Right ventricle myocardium inferior (tissue), 1 donor: Measurements from ENCODE around the gene PELI1. TPM values are rescaled to one million over a fixed set of nuclear protein-coding genes. Genes with fewer than 3 reads are reported as not detected.

Experiments used
- ATAC-seq: fragments of 200-7000 bp; cut with Tn5 transposase; one replicate; pipeline ENCODE4 v1.9.1; 2020; ENCODE audit warnings: mild to moderate bottlenecking, moderate library complexity
- DNase-seq: peaks from one replicate; pipeline ENCODE4 v3.0.0; 2021; ENCODE audit errors: missing footprints
- intact Hi-C: fragments of 100-400 bp; cut with DNase I; formaldehyde crosslinking; loops from one replicate; pipeline ENCODE4 v1.11.0; 2022
- long read RNA-seq: library from polyadenylated mRNA; unstranded; transcript quantifications from one replicate; pipeline ENCODE4 v2.0.0, GENCODE V29; 2021
- total RNA-seq: library from RNA; stranded (reverse); fragmentation: NEBNext Ultra II Directional; extraction: Animal tissue kit (Norgen Biotek cat#: 25700); gene quantifications from one replicate; pipeline ENCODE4 v1.2.1, GENCODE V29; 2021
- donor health status: DM: no; HTN: yes; CAD: no; lungs with severe emphysema.

PELI1 gene, protein sequence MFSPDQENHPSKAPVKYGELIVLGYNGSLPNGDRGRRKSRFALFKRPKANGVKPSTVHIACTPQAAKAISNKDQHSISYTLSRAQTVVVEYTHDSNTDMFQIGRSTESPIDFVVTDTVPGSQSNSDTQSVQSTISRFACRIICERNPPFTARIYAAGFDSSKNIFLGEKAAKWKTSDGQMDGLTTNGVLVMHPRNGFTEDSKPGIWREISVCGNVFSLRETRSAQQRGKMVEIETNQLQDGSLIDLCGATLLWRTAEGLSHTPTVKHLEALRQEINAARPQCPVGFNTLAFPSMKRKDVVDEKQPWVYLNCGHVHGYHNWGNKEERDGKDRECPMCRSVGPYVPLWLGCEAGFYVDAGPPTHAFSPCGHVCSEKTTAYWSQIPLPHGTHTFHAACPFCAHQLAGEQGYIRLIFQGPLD
- total RNA-seq, result 6.3 TPM
- long read RNA-seq, transcript PELI1-201 (7 exons, 3,750 nt), result major isoform, 5 of 6 reads
- long read RNA-seq, partial matches to known transcripts, result 0 of 6 reads
- long read RNA-seq, other reads (novel, unspliced or antisense), result 1 of 6 reads

DNA sequence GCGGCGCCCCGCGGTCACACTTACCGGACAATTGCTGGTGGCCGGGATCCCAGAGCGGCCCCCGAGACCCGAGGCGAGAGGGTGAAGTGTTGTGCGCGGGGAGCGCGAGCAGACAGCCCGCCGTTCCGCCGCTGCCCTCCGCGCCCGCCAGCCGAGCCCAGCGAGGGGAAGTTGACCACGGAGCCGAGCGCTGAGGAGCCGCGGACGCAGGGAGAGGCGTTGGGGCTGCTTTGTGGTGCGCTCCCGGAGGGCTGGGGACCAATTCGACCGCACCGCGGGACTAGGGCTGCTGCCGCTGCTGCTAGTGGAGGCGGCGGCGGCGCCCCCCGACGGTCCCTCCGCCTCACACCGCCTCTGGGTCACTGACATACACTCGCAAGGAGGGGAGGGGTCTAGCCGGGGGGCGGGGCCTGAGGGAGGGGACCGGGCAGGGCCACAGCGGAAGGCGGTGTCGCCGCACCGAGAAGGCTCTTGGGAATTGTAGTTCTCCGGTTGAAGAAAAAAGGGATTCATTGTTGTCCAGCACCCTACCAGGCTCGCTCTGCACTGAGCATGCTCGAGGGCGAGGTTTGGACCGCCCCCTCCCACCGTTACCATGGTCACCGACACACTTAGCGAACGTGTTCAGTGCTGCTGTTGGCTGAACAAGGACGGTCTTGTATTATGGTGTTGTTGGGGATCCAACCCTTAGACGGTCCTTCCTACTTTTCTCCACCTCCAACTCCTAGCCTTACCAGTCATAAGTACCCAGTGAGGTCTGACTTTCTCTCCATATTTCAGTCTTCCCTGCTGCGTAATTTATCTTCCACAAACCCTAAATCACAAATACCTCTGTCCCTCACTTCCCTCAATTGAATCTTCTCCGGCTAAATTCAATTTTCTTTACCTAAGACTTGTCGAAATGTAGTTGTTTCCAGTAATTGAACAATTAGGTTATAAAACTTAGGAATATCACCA lies at the start of gene PELI1:
Gene PELI1 (minus strand): TSS at position 364 of the 957 bp plus-strand sequence. CDS start 36,110 bp downstream, outside the sequence.
- DNase-seq, result peak; percentile 96
- peak; percentile 99 for ATAC-seq
- intact Hi-C loops, result loop anchor here (5.0 kb wide), 3 partner anchors 78 to 128 kb away; no protein-coding TSS in a partner anchor

DNA sequence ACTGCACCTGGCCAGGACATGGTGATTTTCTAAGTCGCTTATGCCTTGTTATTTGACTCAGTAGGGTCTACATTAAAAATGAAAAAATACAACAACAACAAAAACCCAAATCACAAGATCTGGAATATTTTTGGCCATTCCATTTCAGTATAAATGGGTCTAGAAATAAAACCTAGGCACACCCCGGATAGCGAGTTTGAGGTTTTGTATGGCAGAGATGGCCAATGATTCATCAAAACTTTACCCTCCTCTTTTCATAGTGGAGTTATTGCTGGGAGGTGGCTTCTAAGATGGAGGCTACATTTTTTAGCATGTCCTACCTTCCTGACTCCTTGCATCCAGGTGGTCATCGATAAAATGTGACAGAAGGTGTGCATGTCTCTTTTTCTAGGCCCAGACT lies 49.3 kb upstream of the PELI1 start:
- ATAC-seq (no peak), DNase-seq (no peak)
- intact Hi-C loops, result no loop called here

DNA sequence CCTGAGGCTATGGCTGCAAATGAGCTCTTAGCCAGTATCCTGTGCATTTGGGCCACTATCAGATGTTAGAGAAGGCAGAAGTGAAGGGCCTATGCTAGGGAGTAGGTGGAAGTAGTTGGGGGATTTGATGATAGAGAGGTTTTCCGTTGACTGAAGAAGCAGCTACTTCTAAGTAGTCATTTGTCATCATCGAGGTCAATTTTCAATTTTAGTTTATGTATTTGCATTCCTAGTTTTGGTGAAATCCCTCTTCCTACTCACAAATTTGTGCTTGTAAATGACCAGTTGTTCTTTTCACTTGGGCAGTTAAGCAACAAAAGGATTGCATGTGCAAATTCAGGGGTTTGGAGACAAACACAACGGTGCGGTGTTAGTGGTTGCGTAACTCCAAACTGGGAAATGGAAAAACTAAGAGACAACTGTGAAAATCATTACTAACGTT lies 48.5 kb upstream of the PELI1 start:
- ATAC-seq (no peak), DNase-seq (no peak)

GRCh38 chr2:64192125-64192479 lies 47.9 kb upstream of the PELI1 start:
- DNase-seq (no peak), ATAC-seq (peak; percentile 58)
- intact Hi-C loops, result no loop called here

More for the DNA sequence above, 48.5 kb upstream of the PELI1 start:
- intact Hi-C loops, result no loop called here

DNA sequence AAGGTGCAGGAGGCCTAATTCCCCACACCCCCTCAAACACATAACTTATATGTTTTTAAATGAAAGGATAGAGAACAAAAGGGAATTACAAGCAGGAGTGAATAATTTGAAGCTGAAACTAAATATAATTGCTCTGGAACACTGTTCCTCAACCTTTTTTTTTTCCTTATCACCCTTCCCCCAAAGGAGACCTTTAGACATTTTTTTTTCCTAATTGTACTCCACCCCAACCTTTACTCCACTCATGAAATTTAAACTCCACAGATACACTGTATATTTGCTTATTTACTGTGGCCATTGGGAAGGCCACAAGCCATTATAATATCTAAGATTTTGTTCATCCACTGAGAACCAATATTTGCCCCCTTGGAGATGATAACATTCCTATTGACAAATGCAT lies 45.4 kb upstream of the PELI1 start:
- intact Hi-C loops, result no loop called here
- no peak for DNase-seq
- no peak for ATAC-seq

GRCh38 chr2:64189167-64189566 lies 44.9 kb upstream of the PELI1 start:
- intact Hi-C loops, result no loop called here
- no peak for ATAC-seq
- DNase-seq, result no peak

- ATAC-seq (peak; percentile 53), DNase-seq (no peak)
- intact Hi-C loops, result no loop called here
These were observed 42.7 kb upstream of the PELI1 start for GRCh38 chr2:64186699-64187605.

GRCh38 chr2:64179582-64180321 lies 35.5 kb upstream of the PELI1 start:
- intact Hi-C loops, result no loop called here
- no peak for ATAC-seq
- no peak for DNase-seq

- intact Hi-C loops, result no loop called here
- no peak for ATAC-seq
- DNase-seq, result no peak
These were observed 33.1 kb upstream of the PELI1 start for GRCh38 chr2:64177315-64177714.

DNA sequence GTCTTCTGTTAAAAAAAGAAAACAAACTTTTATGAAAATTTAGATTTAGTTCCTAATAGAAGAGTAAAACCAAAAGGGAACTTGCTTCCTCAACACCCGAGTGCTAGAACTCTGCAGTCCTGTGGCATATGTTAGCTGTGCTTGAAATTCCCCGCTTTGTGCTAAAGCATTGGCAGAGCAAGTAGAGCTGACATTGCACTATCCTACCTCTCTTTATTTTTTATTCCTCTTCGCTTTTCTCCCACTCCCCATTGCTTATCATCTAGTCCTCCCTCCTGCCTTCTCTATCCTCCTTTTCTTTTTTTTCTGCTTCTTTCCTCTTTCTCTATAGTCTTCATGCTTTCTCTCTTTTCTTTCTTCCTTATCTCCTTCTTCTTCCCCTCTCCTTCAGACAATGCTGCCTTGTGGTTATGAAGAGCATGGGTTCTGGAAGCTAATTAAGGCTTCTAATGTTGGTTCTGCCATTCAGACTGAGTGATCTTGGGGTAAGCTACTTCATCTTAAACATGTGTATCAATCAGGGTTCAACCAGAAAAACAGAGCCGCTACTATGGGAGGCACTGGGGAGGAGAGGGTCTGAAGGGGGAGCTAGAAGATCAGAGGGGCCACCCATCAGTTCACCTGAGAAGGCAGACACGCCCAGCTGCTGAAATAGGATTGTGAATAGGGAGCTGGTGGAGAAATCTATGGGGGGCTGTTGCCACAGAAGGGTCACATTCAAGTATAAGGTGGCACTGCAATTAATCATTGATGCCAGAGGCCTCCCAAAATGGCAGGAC lies 31.4 kb upstream of the PELI1 start:
- intact Hi-C loops, result no loop called here
- no peak for DNase-seq
- ATAC-seq, result no peak

DNA sequence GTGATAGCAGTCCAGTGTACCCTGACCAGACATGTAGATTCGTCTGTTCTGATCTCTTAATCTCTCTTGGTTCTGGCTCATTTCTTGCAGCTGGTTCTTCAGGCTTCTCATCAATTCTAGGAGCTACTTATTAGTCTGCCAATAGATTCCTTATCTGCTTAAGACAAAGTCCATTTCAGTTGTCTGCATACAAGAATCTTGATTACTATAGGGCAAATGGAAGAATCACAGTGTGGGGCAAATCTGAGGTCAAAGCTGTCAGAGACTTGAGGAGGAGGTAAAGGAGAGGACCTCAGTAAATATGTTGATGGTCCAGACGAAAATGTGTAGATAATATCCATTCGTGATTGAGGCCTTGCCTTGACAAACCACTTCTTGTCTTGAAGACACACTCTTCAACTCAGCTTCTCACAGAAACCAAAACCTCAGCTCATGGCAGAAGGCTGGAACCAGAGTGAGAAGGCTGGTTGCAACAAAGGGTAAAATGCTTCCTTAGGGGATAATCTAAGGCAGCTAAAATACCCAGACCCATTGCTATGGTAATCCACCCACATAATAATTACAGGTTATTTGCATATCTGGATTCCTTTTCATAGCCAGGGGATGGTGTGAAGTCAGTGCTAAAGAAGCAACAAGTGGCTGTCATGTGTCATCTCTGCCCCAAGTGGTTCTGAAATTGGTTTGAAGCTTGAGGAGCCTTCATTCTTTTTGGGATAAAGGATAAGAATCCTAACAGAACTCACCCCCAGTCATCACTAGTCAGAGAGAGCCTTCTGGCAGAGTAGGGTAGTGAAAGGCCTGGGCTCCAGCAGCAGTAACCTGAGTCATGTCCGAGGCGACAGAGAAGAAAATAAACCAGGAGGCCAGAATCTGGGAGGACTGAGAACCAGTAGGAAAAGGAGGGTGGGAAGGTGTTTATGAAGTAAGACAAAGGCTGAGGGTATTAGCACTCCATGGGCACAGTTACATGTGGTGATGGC lies 29.2 kb upstream of the PELI1 start:
- ATAC-seq (no peak), DNase-seq (no peak)
- intact Hi-C loops, result no loop called here

- intact Hi-C loops, result no loop called here
- DNase-seq (no peak), ATAC-seq (no peak)
These were observed 24.5 kb upstream of the PELI1 start for GRCh38 chr2:64168756-64169155.

DNA sequence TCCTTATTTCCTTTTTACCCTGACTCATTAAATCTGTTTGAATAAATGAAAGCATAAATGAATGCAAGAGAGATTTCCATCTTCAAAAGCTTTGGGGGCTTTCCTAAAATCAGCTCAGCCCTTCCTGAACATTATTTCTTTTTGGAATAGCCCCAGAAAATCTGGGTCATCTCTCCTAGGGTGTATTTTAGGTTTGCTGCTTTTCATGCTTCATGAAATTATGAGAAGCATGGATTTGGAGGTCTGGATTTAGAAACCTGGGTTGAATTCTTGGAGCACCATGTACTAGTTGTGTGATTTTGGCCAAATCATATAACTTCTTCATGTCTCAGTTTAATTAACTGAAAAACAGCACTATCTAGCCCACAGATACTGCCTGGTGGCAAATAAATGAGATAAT lies 24.0 kb upstream of the PELI1 start:
- DNase-seq (no peak), ATAC-seq (no peak)
- intact Hi-C loops, result no loop called here

DNA sequence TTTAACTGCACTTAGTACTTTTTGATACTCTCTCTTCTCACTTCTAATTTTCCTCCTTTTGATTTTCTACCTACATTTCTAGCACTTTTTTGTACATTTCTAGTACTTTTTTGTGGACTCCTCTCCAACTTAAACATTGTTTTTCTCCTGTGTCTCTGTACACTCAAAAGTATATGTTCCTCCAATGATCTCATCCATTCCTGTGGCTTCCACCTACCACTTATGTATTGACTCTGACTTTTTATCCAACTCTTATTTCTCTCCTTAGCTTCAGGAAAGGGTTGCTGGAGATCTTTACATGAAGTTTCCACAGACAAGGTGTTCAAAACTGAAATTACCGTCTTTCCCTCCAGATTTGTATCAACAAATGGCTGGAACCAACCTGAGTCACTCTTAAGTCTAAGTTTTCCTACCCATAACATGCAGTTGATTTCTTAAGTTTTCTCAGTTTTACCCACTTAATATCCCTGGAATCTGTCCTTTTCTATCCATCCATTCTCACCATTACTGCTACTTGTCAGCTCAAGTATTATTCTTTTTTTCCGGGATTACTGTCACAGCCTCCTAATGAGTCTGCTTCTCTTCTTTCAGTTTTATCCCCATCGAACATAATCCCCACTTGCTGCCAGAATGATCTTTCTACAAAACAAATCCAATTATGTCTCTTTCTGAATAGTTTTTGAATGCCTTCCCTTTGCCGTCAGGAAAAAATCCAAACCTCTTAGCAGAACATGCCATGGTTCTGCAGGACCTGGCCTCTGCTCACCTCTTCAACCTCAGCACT lies 22.6 kb upstream of the PELI1 start:
- no peak for DNase-seq
- intact Hi-C loops, result no loop called here
- ATAC-seq, result no peak

- intact Hi-C loops, result no loop called here
- DNase-seq (no peak), ATAC-seq (no peak)
These were observed 22.0 kb upstream of the PELI1 start for GRCh38 chr2:64166212-64166611.
